GM12874 (cell line): ENCODE results near the gene MCTP1.

Experiments
- TF ChIP-seq, protein P1 (sequence below): IDR thresholded peaks from 2 replicates; pipeline ENCODE4 v1.5.1; 2011; ENCODE audit warnings: low read depth, mild to moderate bottlenecking, control low read depth, low read length, moderate library complexity; ENCODE audit not compliant: insufficient read depth

The MCTP1 gene

GRCh38 chr5:95063492-95063891, 221.4 kb downstream of the MCTP1 start:
- TF ChIP-seq, protein P1, sequence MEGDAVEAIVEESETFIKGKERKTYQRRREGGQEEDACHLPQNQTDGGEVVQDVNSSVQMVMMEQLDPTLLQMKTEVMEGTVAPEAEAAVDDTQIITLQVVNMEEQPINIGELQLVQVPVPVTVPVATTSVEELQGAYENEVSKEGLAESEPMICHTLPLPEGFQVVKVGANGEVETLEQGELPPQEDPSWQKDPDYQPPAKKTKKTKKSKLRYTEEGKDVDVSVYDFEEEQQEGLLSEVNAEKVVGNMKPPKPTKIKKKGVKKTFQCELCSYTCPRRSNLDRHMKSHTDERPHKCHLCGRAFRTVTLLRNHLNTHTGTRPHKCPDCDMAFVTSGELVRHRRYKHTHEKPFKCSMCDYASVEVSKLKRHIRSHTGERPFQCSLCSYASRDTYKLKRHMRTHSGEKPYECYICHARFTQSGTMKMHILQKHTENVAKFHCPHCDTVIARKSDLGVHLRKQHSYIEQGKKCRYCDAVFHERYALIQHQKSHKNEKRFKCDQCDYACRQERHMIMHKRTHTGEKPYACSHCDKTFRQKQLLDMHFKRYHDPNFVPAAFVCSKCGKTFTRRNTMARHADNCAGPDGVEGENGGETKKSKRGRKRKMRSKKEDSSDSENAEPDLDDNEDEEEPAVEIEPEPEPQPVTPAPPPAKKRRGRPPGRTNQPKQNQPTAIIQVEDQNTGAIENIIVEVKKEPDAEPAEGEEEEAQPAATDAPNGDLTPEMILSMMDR, result no peak

GRCh38 chr5:95060098-95060497, 224.8 kb downstream of the MCTP1 start:
- TF ChIP-seq, protein P1, result no peak

DNA sequence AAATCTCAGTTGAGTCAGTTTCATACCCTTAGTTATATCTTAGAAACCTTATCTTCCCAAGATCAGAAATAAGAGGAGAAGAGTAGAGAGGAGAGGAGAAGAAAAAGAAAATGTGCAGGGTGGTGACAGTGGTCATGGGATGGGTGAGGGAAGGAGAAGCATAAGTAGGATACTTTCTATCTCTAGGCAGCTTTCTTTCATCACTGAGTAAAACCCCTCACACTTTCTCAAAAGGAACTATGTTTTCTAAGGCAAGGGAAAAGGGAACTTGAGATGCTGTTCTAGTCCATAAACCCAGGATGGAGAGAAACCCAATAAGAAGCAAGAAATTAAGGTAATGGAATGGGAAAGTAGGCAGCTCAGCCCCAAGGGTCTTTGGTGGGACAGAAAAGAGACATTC, 225.3 kb downstream of the MCTP1 start:
- TF ChIP-seq, protein P1, result no peak

DNA sequence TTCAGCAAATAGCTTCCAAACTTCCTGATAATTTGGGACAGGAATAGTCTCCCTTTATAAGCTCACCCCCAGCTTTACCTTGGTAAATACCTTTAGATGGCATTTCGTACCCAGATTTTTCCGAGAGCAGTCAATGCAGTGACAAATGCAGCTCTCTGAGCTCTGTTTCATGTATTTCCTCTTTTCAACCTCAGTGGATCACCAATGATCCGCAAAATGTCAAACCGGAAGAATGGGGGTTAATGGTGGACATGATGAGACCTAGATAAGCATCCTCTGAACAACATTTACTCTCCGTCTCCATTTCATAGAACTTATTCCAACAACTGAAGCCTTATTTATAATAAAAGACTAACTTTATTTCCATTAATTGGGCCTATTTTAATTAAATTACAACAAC, 227.3 kb downstream of the MCTP1 start:
- TF ChIP-seq, protein P1, result no peak

DNA sequence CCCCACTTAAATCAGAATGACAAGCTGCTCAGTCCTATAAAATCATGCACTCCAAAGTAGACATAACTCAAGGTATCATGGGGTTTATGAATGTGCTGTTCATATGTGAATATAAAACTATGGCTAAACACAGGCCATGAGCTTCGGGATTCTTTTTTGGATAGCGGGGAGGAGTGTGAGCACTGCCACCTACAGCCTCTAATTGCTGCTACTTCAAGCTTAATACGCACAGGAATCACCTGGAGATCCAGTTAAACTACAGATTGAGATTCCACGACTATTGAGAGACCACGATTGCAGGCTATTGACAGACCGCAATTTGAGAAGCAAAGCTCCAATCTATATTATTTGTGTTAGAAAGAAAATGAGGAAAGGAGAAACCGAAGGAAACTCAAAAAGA, 231.6 kb downstream of the MCTP1 start:
- TF ChIP-seq, protein P1, result no peak

GRCh38 chr5:95050708-95051107, 234.2 kb downstream of the MCTP1 start:
- TF ChIP-seq, protein P1, result no peak

DNA sequence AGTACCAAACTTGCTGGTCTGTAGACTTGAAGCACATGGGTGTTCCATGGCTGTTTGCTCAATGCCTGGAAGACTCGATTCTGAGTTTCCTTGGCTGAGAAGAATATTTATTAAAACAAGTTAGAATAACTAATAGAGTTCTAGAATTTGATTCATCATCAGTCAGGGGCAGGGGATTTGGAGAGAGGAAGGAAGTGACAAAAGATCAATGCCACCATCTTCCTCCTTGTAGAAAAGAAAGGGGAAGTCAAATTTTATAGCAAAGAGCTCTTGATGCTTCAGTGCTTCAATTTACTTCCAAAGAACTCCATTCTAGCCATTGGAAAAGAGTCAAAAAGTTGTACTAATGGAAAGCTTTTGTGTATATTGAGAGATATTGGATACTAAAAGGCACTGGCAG, 236.3 kb downstream of the MCTP1 start:
- TF ChIP-seq, protein P1, result no peak
